Hepatocyte (in vitro differentiated cells): Measurements from ENCODE around the gene INSYN2A.

Source experiments
- EZH2 ChIP-seq: fragments of 200-600 bp; sonication (generic); IDR thresholded peaks from 2 replicates; pipeline ENCODE4 v1.6.1; 2016; ENCODE audit warnings: antibody characterized with exemption, mild to moderate bottlenecking, borderline replicate concordance
- EZH2phosphoT487 ChIP-seq: fragments of 200-600 bp; sonication (generic); IDR thresholded peaks from one replicate; pipeline ENCODE4 v1.6.1; 2018; ENCODE audit warnings: antibody characterized with exemption, mild to moderate bottlenecking, low read depth, moderate library complexity; ENCODE audit not compliant: unreplicated experiment, severe bottlenecking
- TF ChIP-seq, protein P1 (sequence below): fragments of 200-600 bp; sonication (generic); IDR thresholded peaks from 2 replicates; pipeline ENCODE4 v1.5.1; 2016; ENCODE audit warnings: antibody characterized with exemption, mild to moderate bottlenecking; ENCODE audit not compliant: poor library complexity

DNA sequence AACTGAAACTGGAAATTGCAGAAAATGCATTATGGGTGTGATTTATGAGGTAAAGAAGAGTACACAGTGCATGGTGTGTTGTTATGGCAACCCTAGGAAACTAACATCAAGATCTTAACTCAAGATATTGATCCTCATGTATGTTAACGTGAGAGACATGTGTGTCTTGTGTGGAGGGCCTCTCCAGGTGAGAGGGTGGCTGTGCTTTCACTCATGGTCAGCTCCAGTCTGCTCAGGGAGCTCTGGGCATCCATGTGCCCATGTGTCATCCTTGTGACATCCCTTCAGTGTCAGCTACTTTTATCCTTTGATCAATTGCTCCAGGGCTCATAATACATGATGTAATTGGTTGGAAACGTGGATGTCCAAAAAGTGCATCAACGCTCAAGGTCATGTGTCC lies 24.9 kb upstream of the INSYN2A start:
- TF ChIP-seq EZH2 (no peak), EZH2phosphoT487 (no peak)
- TF ChIP-seq, protein P1, sequence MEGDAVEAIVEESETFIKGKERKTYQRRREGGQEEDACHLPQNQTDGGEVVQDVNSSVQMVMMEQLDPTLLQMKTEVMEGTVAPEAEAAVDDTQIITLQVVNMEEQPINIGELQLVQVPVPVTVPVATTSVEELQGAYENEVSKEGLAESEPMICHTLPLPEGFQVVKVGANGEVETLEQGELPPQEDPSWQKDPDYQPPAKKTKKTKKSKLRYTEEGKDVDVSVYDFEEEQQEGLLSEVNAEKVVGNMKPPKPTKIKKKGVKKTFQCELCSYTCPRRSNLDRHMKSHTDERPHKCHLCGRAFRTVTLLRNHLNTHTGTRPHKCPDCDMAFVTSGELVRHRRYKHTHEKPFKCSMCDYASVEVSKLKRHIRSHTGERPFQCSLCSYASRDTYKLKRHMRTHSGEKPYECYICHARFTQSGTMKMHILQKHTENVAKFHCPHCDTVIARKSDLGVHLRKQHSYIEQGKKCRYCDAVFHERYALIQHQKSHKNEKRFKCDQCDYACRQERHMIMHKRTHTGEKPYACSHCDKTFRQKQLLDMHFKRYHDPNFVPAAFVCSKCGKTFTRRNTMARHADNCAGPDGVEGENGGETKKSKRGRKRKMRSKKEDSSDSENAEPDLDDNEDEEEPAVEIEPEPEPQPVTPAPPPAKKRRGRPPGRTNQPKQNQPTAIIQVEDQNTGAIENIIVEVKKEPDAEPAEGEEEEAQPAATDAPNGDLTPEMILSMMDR = no peak
